Stimulated activated CD8-positive, alpha-beta memory T cell treated with anti-CD3 and anti-CD28 coated beads, Interleukin-2, amount 100 ng/mL, for 48 hours (primary cell): ENCODE data around the gene CLEC2B.
"Not testable (repeated sequence)": the region's sequence is repeated elsewhere in the genome, so short reads cannot be mapped to it uniquely, and the experiment has no call there.

Experiments used
- DNase-seq, 2 donors: peaks; one replicate each; pipeline ENCODE4 v3.0.0-alpha.2; 2020; ENCODE audit warnings: low read depth in 2 of 2

The CLEC2B gene

DNA sequence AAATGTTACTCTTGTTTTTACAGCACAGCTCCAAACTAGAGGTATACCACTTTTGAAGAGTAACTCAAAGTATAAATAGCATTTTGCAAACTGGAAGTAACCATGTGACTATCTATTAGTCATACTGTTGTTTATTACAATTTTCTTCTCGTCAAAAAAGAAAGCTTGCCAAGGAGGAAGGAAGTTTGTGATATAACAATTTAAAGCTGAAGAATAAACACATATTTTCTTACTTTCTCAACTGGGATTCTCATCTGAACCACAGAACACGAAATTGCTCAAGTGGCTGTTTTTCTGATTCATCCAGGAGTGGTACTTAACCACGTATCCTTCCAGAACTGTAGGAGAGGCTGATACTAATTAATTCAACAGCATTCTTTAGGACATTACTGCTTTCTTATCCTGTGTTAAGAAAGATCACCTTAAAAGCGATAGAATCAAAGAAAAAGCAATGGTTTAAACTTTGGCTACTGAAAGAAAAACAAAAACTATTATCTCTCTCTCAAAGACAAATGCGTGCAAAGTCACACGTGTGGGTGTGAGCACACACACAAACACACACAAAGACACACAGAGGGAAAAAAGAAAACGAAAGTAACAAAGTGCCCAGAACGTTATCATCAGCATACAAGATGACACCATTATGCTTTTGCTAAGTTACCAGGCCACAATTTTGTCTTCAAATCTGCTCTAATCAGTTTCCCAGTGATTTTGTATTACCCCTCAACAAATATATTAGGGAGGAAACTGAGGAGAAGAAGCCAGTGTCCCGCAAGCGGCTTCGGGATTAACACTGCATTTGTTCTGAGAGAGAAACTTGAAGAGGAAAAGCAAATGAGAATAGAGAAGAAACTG, at the start of gene CLEC2B:
Gene CLEC2B, minus strand, starts transcription at position 48 of the 855 bp plus-strand sequence.
- no peak for DNase-seq

- DNase-seq = no peak
Measured at GRCh38 chr12:9911708-9912107, 42.6 kb upstream of the CLEC2B start.

GRCh38 chr12:9910716-9911421, 41.7 kb upstream of the CLEC2B start:
- DNase-seq = no peak

DNA sequence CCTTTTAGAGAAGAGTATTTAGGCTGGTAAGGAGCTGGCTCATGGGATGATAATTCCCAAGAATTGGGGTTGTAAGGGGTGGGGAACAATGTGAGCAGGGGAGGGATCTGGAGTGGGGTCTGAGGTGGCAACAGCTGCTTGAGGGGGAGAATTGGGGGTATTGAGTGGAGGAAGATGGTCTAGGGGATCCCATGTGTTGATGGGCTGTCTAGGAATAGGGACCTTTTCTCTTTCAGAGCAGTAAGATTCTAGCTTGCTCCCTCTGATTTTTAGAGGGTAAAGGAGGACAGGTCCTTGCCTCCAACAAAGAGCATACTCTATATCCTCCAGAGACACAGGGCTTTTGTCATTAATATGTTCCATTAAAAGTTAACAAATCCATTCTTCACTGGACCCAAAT, 40.6 kb upstream of the CLEC2B start:
- no peak for DNase-seq

GRCh38 chr12:9908350-9908749, 39.2 kb upstream of the CLEC2B start:
- DNase-seq = no peak

GRCh38 chr12:9907769-9908168, 38.6 kb upstream of the CLEC2B start:
- no peak for DNase-seq

DNA sequence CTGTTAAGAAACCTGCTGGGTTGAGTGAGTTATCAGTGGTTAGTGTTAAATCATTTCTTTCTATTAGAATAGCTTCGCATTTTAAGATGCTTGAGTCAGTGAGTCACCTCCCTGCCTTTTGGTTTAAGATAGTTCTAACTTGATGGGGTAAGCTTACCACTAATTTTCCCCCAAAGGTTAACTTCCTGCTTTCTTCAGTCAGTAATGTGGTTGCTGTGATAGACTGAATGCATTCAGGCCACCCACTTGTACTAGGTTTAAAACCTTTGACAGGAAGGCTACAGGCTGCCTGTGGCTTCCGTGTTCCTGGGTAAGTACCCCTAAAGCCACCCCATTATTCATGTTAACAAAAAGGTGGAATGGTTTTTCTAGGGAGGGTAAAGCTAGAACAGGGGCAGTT, 37.7 kb upstream of the CLEC2B start:
- no peak for DNase-seq

DNA sequence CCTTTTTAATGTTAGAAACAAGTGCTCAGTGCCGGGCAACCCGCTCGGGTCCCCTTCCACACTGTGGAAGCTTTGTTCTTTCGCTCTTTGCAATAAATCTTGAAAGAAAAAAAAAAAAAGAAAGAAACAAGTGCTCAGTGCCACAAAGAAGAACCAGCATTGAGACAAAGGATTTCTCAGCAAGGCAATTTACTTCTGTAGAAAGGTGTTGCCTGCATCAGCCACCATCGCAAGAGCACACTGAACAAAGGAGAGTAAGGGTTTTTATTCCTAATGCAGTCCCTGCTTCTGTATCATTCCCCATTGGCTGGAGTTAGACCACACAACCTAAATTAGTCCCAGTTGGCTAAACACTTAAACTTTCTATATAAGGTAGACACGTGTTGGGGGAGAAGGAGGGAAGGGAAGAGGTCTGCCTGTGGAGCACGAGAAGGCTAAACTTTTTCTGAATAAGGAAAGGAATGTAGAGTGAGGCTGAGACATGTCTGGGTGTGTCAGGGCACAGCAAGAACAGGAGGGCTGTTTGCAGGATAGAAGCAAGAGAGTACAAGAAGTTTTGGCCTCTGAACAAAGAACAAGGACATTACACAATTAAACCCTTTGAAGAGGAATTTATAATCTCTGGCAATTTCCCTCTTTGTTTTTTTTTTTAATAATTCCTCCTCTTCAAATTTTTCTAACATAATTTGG, 33.5 kb upstream of the CLEC2B start:
- no peak for DNase-seq

DNA sequence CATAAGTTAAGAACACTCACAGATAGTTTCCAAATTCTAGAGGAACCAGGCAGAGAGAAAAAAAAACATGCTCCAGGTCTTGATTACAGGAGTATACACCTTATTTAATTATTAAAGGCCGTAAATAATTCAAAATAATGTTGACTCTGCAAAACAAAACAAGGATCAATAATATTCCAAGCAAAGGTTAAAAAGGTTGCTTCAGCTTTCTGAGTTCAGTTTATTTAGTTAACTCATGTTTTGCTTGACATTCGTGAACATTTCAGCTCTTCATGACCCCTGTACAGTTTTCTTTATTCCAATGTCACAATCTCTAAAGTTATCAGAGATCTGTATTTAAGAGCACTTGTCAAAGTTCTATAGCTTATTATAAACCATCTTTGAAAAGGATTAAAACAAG, 31.8 kb upstream of the CLEC2B start:
- no peak for DNase-seq

DNA sequence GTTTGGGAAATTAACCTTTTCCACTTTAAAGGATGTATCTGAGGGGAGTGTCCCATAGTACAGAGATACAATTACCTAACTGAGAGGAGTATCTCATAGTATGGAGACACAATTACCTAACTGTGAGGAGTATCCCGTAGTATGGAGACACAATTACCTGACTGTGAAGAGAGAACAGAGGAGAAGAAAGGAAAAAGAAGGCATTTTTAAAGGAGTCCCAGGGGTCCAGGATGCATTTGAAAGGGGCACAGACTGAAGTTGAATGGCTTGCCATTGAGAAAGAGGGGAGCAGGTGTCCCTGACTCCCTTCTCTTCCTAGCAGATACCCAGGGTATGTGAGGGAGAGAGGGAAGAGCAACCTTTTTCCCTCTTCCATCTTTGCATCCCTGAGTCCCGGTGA, 30.1 kb upstream of the CLEC2B start:
- DNase-seq = no peak

DNA sequence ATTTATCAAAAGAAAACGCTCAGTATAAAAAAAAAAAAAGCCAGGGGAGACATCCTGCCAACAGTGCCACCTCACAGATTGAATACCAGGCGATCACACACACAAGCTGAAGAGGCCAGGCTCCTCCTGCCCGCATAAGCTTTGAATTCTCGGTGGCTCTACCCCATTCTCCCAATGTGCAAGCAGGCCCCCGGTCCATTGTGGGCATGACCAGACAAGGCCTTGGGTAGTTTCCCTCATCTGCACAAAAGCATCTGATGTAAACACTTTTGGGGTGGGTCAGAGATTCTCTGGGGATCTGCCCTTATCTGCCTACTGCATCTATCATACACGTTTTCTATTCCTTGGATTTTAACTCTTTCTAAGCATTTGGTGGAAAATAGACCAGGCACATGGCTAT, 28.4 kb upstream of the CLEC2B start:
- no peak for DNase-seq

DNA sequence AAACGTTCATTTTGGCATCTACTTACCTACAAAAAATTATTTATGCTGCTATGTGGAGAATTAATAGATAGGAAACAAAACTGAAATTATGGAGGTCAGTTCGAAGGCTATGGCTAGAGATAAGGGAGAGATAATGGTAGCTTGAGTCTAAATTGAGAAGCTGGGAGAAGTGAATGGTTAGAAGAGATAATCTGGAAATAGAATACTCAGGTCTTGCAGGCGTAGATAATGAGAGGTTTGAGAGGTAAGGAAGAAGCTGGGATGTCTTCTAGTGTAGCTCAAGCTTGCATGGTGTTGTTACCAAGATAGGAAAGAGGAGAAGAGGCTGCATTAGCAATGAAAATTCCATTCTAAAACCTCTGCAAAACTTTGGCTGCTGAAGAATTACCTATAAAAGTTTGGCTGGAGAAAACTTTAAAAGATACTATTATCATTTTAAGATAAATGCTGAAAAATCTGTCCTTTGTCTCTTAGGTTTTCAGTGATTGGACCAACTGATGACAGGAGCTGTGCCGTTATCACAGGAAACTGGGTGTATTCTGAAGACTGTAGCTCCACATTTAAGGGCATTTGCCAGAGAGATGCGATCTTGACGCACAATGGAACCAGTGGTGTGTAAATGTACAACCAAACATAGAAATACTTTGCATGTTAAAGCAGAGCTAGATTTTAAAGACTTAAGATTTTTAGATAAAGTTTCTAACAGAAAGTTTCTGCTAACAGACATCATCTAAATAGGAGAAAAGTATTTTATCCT, 26.2 kb upstream of the CLEC2B start:
- DNase-seq = no peak

- no peak for DNase-seq
Measured at GRCh38 chr12:9888665-9889273, 19.6 kb upstream of the CLEC2B start.

DNA sequence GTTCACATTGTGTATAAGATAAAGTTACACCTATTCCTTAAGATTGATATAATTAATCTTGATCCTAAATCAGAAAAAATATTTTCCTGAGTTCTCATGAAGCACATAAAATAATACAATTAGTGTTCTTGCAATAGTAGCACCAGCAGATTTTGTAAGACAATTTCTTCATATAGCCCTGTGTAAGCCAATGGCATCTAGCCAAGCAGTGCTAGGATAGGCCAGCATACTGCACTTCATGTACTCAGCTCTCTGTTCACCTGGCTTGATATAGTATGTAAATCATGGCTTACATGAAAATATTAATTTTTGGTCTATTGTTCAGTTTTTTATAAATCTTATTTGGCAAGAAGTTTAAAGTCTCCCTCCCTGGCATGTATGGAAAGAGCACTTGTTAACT, 14.0 kb upstream of the CLEC2B start:
- DNase-seq = no peak

- no peak for DNase-seq
Measured at GRCh38 chr12:9881988-9882387, 12.8 kb upstream of the CLEC2B start.

DNA sequence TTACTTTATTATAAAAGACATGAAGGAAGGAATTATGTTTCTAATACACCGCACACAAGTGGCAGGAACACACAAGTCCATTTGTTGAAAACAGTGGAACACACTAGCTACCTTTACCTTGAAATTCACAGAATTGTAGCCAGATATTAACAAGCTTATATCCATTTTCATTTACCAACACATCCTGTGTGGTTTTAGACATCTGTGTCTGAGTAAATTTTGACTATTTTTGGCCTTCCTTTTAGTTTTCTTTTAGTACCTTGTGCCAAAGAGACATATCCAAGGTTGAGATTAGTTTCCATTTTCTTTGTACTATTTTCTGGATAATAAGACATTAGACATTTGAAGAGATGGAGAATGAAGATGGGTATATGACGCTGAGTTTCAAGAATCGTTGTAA, 12.1 kb upstream of the CLEC2B start, which contains the start of gene KLRF2:
Gene KLRF2, plus strand, starts transcription at position 244 of the 400 bp plus-strand sequence. Its CDS starts 107 bp downstream, at position 351.
- DNase-seq = no peak

GRCh38 chr12:9880532-9881078, 11.5 kb upstream of the CLEC2B start:
- DNase-seq = no peak

DNA sequence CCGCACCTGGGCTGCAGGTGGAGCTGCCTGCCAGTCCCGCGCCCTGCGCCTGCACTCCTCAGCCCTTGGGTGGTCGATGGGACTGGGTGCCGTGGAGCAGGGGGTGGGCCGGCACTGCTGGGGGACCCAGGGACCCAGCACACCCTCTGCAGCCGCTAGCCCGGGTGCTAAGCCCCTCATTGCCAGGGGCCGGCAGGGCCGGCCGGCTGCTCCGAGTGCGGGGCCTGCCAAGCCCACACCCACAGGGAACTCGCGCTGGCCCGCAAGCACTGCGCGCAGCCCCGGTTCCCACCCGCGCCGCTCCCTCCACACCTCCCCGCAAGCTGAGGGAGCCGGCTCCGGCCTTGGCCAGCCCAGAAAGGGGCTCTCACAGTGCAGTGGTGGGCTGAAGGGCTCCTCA, 7.0 kb upstream of the CLEC2B start:
- not testable (repeated sequence) for DNase-seq

DNA sequence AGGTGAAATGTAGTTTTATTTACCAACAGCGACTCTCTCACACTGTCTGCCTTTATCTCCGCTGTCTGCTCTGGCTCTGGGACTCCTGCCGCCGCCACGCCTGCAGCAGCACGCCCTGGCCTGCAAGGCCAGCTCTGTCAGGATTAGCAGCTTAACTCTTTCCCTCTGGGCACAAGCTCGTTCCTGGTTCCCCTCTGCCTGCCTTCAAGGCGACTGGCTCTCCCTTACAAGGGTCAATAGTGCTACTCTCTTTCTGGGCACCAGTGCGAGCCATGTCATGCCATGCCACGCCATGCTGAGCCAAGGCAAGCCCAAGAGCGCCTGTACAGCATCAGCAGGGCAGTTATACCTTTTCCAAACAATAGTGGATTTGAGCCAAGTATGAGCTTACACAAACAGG, 3.6 kb upstream of the CLEC2B start:
- DNase-seq = no peak

DNA sequence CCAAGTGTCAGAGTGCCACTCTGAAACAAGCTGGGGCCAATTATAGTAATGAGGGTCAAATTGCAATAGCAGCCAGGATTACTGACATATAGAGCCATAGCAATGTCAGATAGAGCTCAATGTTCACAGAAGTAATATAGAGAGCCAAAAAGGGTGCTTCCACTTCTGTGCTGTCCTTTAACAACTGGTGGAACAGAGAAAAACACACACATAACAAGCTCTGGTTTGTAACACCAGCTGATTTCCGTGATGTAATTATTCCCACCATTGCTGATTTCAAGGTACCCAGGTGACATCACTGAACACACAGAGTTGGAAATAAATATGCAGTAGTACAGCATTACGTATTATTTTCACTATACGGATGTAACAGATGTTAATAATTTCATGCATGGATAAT, 3.0 kb upstream of the CLEC2B start:
- no peak for DNase-seq

DNA sequence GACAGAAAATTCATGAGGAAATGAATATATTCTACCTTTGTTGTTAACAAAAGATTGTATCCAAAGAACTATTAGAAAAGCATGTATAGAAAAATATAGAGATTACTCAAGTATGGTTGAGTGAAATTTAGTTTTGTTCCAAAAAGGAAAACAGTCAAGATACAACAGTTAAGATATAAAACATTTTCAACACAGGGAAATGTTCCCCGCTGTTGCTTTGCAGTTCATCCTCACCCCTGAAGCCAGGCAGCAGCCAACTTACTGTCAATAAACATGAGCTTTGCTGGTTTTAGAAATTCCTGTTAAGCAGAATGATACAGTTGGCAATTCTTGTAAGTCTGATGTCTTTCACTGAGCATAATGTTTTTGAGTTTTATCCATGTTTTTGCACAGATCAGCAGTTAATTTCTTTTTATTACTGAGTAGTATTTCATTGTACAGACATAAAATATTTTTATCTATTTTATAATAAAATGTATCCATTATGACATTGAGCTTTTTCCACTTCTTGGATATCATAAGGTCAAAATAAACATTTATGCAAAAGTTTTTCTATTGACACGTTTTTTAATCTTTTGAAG, 1.2 kb upstream of the CLEC2B start:
- no peak for DNase-seq
